HepG2 (cell line): ENCODE data around the gene NKAIN4. TPM values are rescaled to one million over a fixed set of nuclear protein-coding genes. Genes with fewer than 3 reads are reported as not detected.

Experiments
- ATAC-seq: fragments of 200-7000 bp; cut with Tn5 transposase; 3 replicates; pipeline ENCODE4 v1.9.1; 2020; ENCODE audit warnings: mild to moderate bottlenecking, moderate library complexity
- BruUV-seq: library from RNA; stranded (reverse); fragments of 400-500 nt; replicated peaks from 2 replicates; lab custom pipeline; 2021; lab: Mats Ljungman, UMichigan
- CTCF ChIA-PET: fragments of 300-600 bp; formaldehyde crosslinking; extraction: SDS; loops from one replicate; lab custom pipeline; 2021; ENCODE audit warnings: low total read pairs, inconsistent platforms, low intra/inter-chr PET ratio; lab: Yijun Ruan, JAX
- POLR2A ChIA-PET: fragments of 350-600 bp; sonication (Branson Sonifier 250); formaldehyde crosslinking; loops from one replicate; lab custom pipeline; 2020; ENCODE audit warnings: antibody characterized with exemption, inconsistent platforms; lab: Yijun Ruan, JAX
- DNase-seq: peaks from one replicate; pipeline ENCODE4 v3.0.0-alpha.2; 2015; ENCODE audit warnings: low spot score
- FAIRE-seq: peaks from 3 replicates; lab custom pipeline; 2011; peaks lifted over from hg19 to GRCh38; lab: Jason Lieb, UNC
- H2AFZ ChIP-seq: one replicate; pipeline ENCODE4 v1.6.1; 2011; ENCODE audit warnings: low read length, inconsistent platforms
- H3K27ac ChIP-seq: fragments of 300-600 bp; 3 replicates; pipeline ENCODE4 v1.8.0; 2011; ENCODE audit warnings: mixed run types, mild to moderate bottlenecking, mixed read lengths, low read length, inconsistent platforms; ENCODE audit not compliant: insufficient read depth; ENCODE audit errors: extremely low read length
- H3K27me3 ChIP-seq, 2 experiments: fragments of 200-600 bp in 1 of 2; 2 replicates in 1 of 2; 3 replicates in 1 of 2; pipeline versions ENCODE4 v1.6.0 to v1.8.0; 2011; ENCODE audit warnings: low read length in 2 of 2, mild to moderate bottlenecking in 2 of 2, moderate library complexity in 2 of 2, inconsistent platforms in 1 of 2; ENCODE audit not compliant: insufficient read depth in 2 of 2, control insufficient read depth in 1 of 2
- H3K36me3 ChIP-seq, 2 experiments: fragments of 200-600 bp in 1 of 2; replicated peaks in 1 of 2; 2 replicates in 1 of 2; 3 replicates in 1 of 2; pipeline versions ENCODE4 v1.5.1 to v1.8.0; 2011; ENCODE audit warnings: low read length in 2 of 2, inconsistent platforms in 1 of 2; ENCODE audit not compliant: insufficient read depth in 2 of 2, control insufficient read depth in 1 of 2
- H3K4me1 ChIP-seq: 2 replicates; pipeline ENCODE4 v1.5.1; 2012; ENCODE audit warnings: low read length, inconsistent platforms; ENCODE audit not compliant: insufficient read depth
- H3K4me2 ChIP-seq: 2 replicates; pipeline ENCODE4 v1.6.0; 2011; ENCODE audit warnings: low read depth, low read length, inconsistent platforms
- H3K4me3 ChIP-seq, 3 experiments: fragments of 200-600 bp in 1 of 3; sonication (generic), shearing (Covaris generic) in 1 of 3; replicated peaks in 1 of 3; 2 replicates each; pipeline ENCODE4 v1.5.1; 2011 to 2016; ENCODE audit warnings: low read length in 3 of 3, inconsistent platforms in 2 of 3, low read depth in 2 of 3, mild to moderate bottlenecking in 2 of 3, control low read depth in 1 of 3, mixed read lengths in 1 of 3; ENCODE audit not compliant: insufficient read depth in 1 of 3
- H3K79me2 ChIP-seq: one replicate; pipeline ENCODE4 v1.6.1; 2011; ENCODE audit warnings: low read length, inconsistent platforms; ENCODE audit not compliant: insufficient read depth
- H3K9ac ChIP-seq: 2 replicates; pipeline ENCODE4 v1.6.0; 2011; ENCODE audit warnings: mild to moderate bottlenecking, low read depth, low read length, inconsistent platforms; ENCODE audit not compliant: insufficient read depth
- H3K9me3 ChIP-seq: 2 replicates; pipeline ENCODE4 v1.5.1; 2012; ENCODE audit warnings: mild to moderate bottlenecking, low read length
- H4K20me1 ChIP-seq: 2 replicates; pipeline ENCODE4 v1.6.0; 2011; ENCODE audit warnings: inconsistent platforms, mild to moderate bottlenecking, low read length, moderate library complexity; ENCODE audit not compliant: insufficient read depth
- ARNT ChIP-seq: fragments of 450-650 bp; IDR thresholded peaks from 2 replicates; pipeline ENCODE4 v1.6.1; 2017
- CEBPG ChIP-seq: IDR thresholded peaks from 2 replicates; pipeline ENCODE4 v1.6.1; 2016
- HNRNPH1 ChIP-seq: fragments of 200-400 bp; formaldehyde crosslinking; optimal IDR thresholded peaks from 2 replicates; pipeline ENCODE3; 2017; ENCODE audit warnings: mild to moderate bottlenecking, low read depth, low read length
- KDM5B ChIP-seq: sonication (generic); formaldehyde crosslinking; IDR thresholded peaks from 2 replicates; pipeline ENCODE4 v1.4.0; 2020; ENCODE audit warnings: missing genetic modification reagents, mild to moderate bottlenecking, borderline replicate concordance
- MAZ ChIP-seq, 2 experiments: sonication (generic) in 1 of 2; formaldehyde crosslinking in 1 of 2; IDR thresholded peaks; 2 replicates each; pipeline versions ENCODE4 v1.5.0 to v1.6.1; 2012 to 2020; ENCODE audit warnings: low read depth in 2 of 2, mild to moderate bottlenecking in 2 of 2, borderline replicate concordance in 1 of 2, improper control_type of control experiment in 1 of 2, low read length in 1 of 2, missing genetic modification reagents in 1 of 2, moderate library complexity in 1 of 2
- MBNL3 ChIP-seq: fragments of 250-450 bp; sonication (Bioruptor Pico); conservative IDR thresholded peaks from 2 replicates; pipeline ENCODE4 v1.8.0; 2022; ENCODE audit warnings: mild to moderate bottlenecking, inconsistent platforms
- MED8 ChIP-seq: sonication (generic); formaldehyde crosslinking; IDR thresholded peaks from 2 replicates; pipeline ENCODE4 v1.8.1; 2023; ENCODE audit warnings: mild to moderate bottlenecking, missing genetic modification reagents; ENCODE audit not compliant: insufficient replicate concordance
- MLLT10 ChIP-seq: sonication (generic); formaldehyde crosslinking; IDR thresholded peaks from 2 replicates; pipeline ENCODE4 v1.4.0; 2020; ENCODE audit warnings: missing genetic modification reagents
- NFE2 ChIP-seq: sonication (generic); formaldehyde crosslinking; IDR thresholded peaks from 2 replicates; pipeline ENCODE4 v1.4.0; 2020; ENCODE audit warnings: missing genetic modification reagents
- SNAPC4 ChIP-seq: sonication (generic); formaldehyde crosslinking; IDR thresholded peaks from 2 replicates; pipeline ENCODE4 v1.4.0; 2020; ENCODE audit warnings: mild to moderate bottlenecking, missing genetic modification reagents
- SOX5 ChIP-seq: IDR thresholded peaks from 2 replicates; pipeline ENCODE4 v1.6.1; 2016; ENCODE audit warnings: borderline replicate concordance
- TAF1 ChIP-seq: sonication (generic); formaldehyde crosslinking; IDR thresholded peaks from 2 replicates; pipeline ENCODE4 v1.4.0; 2020; ENCODE audit warnings: missing genetic modification reagents
- TP53 ChIP-seq: sonication (generic); formaldehyde crosslinking; conservative IDR thresholded peaks from 2 replicates; pipeline ENCODE4 v1.4.0; 2020; ENCODE audit warnings: missing genetic modification reagents
- ZNF124 ChIP-seq: sonication (generic); formaldehyde crosslinking; IDR thresholded peaks from 2 replicates; pipeline ENCODE4 v1.4.0; 2020; ENCODE audit warnings: missing genetic modification reagents
- ZNF138 ChIP-seq: sonication (generic); formaldehyde crosslinking; IDR thresholded peaks from 2 replicates; pipeline ENCODE4 v1.5.0; 2020; ENCODE audit warnings: mild to moderate bottlenecking, low read depth, missing genetic modification reagents
- ZNF232 ChIP-seq: sonication (generic); formaldehyde crosslinking; IDR thresholded peaks from 2 replicates; pipeline ENCODE4 v1.4.0; 2020; ENCODE audit warnings: missing genetic modification reagents, borderline replicate concordance
- ZNF292 ChIP-seq: sonication (generic); formaldehyde crosslinking; IDR thresholded peaks from 2 replicates; pipeline ENCODE4 v1.8.1; 2022; ENCODE audit warnings: mild to moderate bottlenecking, low read depth, missing genetic modification reagents, borderline replicate concordance
- ZNF724P ChIP-seq: sonication (generic); formaldehyde crosslinking; IDR thresholded peaks from 2 replicates; pipeline ENCODE4 v1.8.0; 2022; ENCODE audit warnings: missing genetic modification reagents, borderline replicate concordance
- ZNF782 ChIP-seq: sonication (generic); formaldehyde crosslinking; IDR thresholded peaks from 2 replicates; pipeline ENCODE4 v1.4.0; 2020; ENCODE audit warnings: missing genetic modification reagents, mild to moderate bottlenecking, borderline replicate concordance
- WGBS: methylation state at CpG from one replicate; pipeline ENCODE4 v1.1.6; 2017; ENCODE audit warnings: low lambda C conversion rate; 5-methylcytosine and 5-hydroxymethylcytosine counted together
- in situ Hi-C: cut with HindIII; loops from 2 replicates; pipeline ENCODE4 v1.10.0; 2017; ENCODE audit warnings: low pct_unique_long_range_greater_than_20kb; ENCODE audit not compliant: extremely low pct_ligation_motif_present
- intact Hi-C: fragments of 100-400 bp; cut with micrococcal nuclease; formaldehyde crosslinking; loops from one replicate; pipeline ENCODE4 v1.10.0; 2022; ENCODE audit not compliant: unreplicated experiment
- polyA plus RNA-seq, 8 experiments: library from polyadenylated mRNA; depleted of rRNA in 3 of 8; stranded (reverse) in 7 of 8; unstranded in 1 of 8; fragments of >200 nt; fragmentation: Illumina TruSeq in 4 of 8; extraction: Trizol in 4 of 8; gene quantifications; 2 replicates each; pipeline versions ENCODE4 v1.2.1 to v1.2.3, GENCODE V29; 2011 to 2016; ENCODE audit warnings: low read depth in 4 of 8, missing spikeins in 1 of 8, mixed read lengths in 1 of 8; ENCODE audit not compliant: insufficient read depth in 1 of 8
- total RNA-seq, 5 experiments: library from RNA; depleted of rRNA; stranded (reverse); fragments of >200 nt; fragmentation: Illumina TruSeq; extraction: Trizol; gene quantifications; 2 replicates each; pipeline ENCODE4 v1.2.3, GENCODE V29; 2016; ENCODE audit warnings: low read depth in 1 of 5
- TF ChIP-seq, protein P1 (sequence below): sonication (generic); formaldehyde crosslinking; IDR thresholded peaks from 2 replicates; pipeline ENCODE4 v1.4.0; 2020; ENCODE audit warnings: missing genetic modification reagents, borderline replicate concordance

NKAIN4 gene
- total and polyA plus RNA-seq, 2 of the 13 experiments (the other 11 are each of a cell fraction or from before 2014, with no cell fraction given): not detected

GRCh38 chr20:63223826-63224207, 30.4 kb downstream of the NKAIN4 start:
- DNase-seq: no peak
- Histone ChIP-seq H3K36me3 (no peaks in the 10 kb centered on the region), H3K27ac (no peak overlapping the region), H3K27me3 (peaks cover 32 to 77% of the 10 kb centered on the region in 2 experiments; a peak in 4 of 5 replicates), H3K4me2 (no peak overlapping the region), H3K4me3 (no peak overlapping the region), H3K9ac (no peak overlapping the region), H3K9me3 (no peaks in the 10 kb centered on the region), H2AFZ (no peak overlapping the region), H3K79me2 (no peaks in the 10 kb centered on the region), H4K20me1 (no peaks in the 10 kb centered on the region; the same call in 1 of the 2 replicates), H3K4me1 (peaks cover 4% of the 10 kb centered on the region; the same call in 1 of the 2 replicates)
- no TSS peak for BruUV-seq
- WGBS: 37% methylated on average over 6 of the region's 6 CpGs
- ATAC-seq: peak; percentile 2; the same call in 1 of the 3 replicates
- intact Hi-C loops: loop anchor here (1.0 to 5.0 kb wide), 3 partner anchors 43 to 157 kb away; partner anchors contain the start of gene COL20A1
- in situ Hi-C loops: no loop called here
- FAIRE-seq: no peak
- ChIA-PET POLR2A (interaction anchor here (0.8 to 1.8 kb wide), 3 partner anchors 7 to 17 kb away, joined by 3 to 6 read pairs (median 4); partner anchors contain the start of genes BIRC7 and YTHDF1), CTCF (interaction anchor here (0.9 to 1.9 kb wide), 4 partner anchors 9 to 67 kb away, joined by 3 to 10 read pairs (median 6); no protein-coding TSS in a partner anchor)
- TF ChIP-seq ZNF292 (CRISPR knock-in tag) (no peak), ZNF138 (CRISPR knock-in tag) (0 out of 2 replicates have a peak, but pooled peaks have one; percentile 32), MAZ (IDR thresholded peaks at IDR 0.05; ENCODE audit: borderline replicate concordance, low read depth, low read length) (no peak), MAZ (CRISPR knock-in tag; IDR thresholded peaks at IDR 0.05; ENCODE audit: low read depth) (0 out of 2 replicates have a peak, but pooled peaks have one; percentile 33), KDM5B (peak; percentile 37; the same call in 1 of the 2 replicates), HNRNPH1 (peak; percentile 11), ZNF724P (no peak), SOX5 (CRISPR knock-in tag) (no peak), ARNT (no peak), MED8 (CRISPR knock-in tag) (peak; percentile 17), ZNF232 (no peak), TAF1 (no peak), MLLT10 (CRISPR knock-in tag) (no peak), MBNL3 (CRISPR knock-in tag) (no peak), CEBPG (CRISPR knock-in tag) (no peak), ZNF124 (CRISPR knock-in tag) (no peak), TP53 (CRISPR knock-in tag) (no peak), SNAPC4 (CRISPR knock-in tag) (no peak), NFE2 (CRISPR knock-in tag) (no peak), ZNF782 (CRISPR knock-in tag) (no peak)
- TF ChIP-seq, protein P1, sequence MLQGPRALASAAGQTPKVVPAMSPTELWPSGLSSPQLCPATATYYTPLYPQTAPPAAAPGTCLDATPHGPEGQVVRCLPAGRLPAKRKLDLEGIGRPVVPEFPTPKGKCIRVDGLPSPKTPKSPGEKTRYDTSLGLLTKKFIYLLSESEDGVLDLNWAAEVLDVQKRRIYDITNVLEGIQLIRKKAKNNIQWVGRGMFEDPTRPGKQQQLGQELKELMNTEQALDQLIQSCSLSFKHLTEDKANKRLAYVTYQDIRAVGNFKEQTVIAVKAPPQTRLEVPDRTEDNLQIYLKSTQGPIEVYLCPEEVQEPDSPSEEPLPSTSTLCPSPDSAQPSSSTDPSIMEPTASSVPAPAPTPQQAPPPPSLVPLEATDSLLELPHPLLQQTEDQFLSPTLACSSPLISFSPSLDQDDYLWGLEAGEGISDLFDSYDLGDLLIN (CRISPR knock-in tag): no peak
